Choroid plexus epithelial cell (primary cell): Measurements from ENCODE around the gene YIPF3.

Experiments used
- DNase-seq: peaks from one replicate; pipeline ENCODE4 v3.0.0-alpha.2; 2010; ENCODE audit warnings: low read depth
- H3K4me3 ChIP-seq: 2 replicates; pipeline ENCODE4 v1.5.1; 2011; ENCODE audit warnings: low read depth, mild to moderate bottlenecking, control low read depth, low read length, moderate library complexity
- TF ChIP-seq, protein P1 (sequence below): conservative IDR thresholded peaks from 2 replicates; pipeline ENCODE4 v1.5.1; 2011; ENCODE audit warnings: low read depth, mild to moderate bottlenecking, control low read depth, inconsistent platforms, low read length, moderate library complexity

Gene YIPF3

DNA sequence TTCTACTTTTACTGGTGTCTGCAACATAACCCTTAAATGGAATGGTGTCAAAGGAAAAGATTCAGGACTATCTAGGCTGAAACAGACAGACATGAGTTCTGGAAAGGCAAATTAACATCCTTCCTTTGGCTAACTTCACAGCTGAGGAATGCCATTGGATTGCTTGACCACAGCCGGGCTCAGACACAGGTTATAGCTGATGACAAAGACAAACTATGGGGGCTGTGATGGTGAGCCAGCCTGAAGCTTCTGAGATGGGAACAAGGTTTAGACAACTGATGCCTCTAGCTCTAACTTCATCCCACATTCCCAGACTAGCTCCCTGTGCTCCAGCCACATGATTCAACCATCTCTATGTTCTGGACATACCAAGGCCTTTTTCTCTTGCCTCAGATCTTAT, 15.5 kb upstream of the YIPF3 start:
- no peak for DNase-seq
- no peak overlapping the region for H3K4me3 ChIP-seq
- TF ChIP-seq, protein P1, sequence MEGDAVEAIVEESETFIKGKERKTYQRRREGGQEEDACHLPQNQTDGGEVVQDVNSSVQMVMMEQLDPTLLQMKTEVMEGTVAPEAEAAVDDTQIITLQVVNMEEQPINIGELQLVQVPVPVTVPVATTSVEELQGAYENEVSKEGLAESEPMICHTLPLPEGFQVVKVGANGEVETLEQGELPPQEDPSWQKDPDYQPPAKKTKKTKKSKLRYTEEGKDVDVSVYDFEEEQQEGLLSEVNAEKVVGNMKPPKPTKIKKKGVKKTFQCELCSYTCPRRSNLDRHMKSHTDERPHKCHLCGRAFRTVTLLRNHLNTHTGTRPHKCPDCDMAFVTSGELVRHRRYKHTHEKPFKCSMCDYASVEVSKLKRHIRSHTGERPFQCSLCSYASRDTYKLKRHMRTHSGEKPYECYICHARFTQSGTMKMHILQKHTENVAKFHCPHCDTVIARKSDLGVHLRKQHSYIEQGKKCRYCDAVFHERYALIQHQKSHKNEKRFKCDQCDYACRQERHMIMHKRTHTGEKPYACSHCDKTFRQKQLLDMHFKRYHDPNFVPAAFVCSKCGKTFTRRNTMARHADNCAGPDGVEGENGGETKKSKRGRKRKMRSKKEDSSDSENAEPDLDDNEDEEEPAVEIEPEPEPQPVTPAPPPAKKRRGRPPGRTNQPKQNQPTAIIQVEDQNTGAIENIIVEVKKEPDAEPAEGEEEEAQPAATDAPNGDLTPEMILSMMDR = no peak

DNA sequence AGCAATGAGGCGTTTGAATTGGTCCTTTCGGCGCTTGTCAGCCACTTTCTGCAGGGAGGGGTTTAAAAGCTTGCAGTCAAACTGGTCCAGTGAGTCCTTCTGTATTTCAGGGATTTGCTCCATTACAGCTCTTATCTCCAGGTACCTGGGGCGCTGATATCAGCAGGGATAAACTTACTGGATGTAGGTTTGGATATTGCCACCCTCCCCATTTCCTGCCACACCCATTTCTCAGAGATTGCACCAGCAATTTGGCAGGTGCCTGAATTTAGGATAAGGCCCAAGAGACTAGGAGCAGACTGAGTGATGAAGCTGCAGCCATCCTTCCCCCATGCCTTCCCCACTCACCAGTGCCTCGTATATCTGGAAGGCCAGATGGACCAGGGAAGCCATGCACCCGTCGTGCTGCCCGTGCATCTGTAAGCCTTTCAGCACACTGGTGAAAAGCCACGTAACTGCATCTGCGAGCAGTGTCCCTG, 7.8 kb upstream of the YIPF3 start:
- TF ChIP-seq, protein P1 = no peak
- DNase-seq = no peak
- no peak overlapping the region for H3K4me3 ChIP-seq

DNA sequence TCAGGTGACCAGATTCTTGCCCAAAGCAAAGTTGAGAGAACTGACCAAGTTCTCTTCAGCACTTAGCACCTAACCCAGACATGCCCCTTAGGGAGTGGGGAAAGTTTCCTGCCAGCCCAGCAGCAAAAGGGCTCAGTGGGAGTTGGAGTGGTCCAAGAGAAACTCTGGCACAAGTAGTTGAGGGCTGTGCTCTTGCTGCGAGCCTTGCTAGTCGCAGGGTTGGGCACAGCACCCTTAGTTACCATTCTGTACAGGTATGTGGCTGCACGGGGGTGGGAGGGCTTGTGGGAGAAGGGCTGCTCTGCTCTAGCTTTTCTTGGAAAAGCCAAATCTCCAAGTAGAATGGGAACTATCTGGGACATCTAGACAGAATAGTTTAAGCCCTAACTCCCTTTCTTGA, 6.6 kb upstream of the YIPF3 start:
- DNase-seq = no peak
- TF ChIP-seq, protein P1 = no peak
- no peak overlapping the region for H3K4me3 ChIP-seq

DNA sequence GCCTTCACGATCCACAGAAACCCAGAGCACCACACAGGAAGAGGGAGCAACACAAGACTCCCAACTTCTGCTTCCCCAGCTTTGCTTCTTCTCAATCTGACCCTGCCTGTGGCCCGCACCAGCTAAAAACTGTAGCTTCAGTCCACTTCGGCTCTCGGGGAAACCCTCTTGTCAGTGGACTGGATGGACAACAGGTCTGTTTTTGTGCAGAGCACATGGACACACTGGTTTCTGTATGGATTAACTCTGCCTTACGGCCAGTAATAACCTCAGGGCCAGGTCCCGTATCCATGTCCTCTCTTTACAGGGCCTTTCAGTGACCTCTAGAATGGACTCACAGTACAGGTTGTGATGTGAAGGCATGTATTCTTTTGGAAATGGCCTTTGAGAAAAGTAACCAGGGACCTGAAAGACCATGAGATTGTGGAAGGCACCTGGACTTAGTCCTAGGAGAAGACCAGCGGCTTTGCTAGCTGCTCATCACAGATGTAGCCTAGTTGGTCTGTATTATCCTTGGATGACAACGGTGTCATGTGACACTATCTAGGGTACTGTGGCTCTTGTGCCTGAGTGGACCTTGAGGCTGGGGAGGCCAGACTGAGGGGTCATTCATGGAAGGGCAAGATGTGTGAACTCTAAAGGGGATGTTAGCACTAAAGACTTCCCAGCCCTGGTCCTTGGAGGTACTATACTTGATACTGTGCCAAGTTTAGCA, 6.0 kb upstream of the YIPF3 start:
- TF ChIP-seq, protein P1 = no peak
- H3K4me3 ChIP-seq = no peak overlapping the region
- DNase-seq = no peak

DNA sequence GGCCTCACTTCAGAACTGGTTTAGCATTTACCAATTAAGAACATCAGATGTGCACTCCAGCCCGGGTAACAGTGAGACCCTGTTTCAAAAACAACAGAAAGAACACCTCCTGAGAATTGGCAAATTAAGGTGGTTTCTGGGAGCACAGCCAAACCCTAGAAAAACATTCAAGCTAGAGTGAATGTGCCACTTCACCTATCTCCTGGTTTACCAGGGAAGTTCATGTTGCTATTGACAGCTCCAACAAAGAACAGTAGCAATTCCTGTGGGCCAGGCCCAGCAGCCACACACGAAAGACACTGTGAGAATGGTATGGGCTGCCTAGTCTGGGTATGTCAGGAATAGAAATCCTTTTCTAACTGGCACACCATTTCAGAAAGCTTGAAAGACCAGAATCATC, 5.1 kb upstream of the YIPF3 start:
- TF ChIP-seq, protein P1 = no peak
- H3K4me3 ChIP-seq = no peak overlapping the region
- no peak for DNase-seq

DNA sequence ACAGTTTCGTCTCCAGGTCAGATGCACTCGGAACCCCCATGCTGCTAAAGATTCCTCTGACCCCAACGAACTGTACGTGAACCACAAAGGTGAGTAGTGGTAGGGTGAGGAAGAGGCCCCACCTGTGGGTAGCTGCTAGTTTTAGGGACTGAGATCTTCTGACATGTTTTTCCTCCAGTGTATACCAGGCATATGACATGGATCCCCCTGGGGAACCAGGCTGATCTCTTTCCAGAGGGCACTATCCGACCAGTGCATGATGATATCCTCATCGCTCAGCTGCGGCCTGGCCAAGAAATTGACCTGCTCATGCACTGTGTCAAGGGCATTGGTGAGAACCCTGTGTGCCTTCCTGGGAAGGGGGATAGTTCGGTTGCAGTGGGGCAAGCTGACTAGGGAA, 3.4 kb upstream of the YIPF3 start:
- no peak overlapping the region for H3K4me3 ChIP-seq
- TF ChIP-seq, protein P1 = no peak
- no peak for DNase-seq

DNA sequence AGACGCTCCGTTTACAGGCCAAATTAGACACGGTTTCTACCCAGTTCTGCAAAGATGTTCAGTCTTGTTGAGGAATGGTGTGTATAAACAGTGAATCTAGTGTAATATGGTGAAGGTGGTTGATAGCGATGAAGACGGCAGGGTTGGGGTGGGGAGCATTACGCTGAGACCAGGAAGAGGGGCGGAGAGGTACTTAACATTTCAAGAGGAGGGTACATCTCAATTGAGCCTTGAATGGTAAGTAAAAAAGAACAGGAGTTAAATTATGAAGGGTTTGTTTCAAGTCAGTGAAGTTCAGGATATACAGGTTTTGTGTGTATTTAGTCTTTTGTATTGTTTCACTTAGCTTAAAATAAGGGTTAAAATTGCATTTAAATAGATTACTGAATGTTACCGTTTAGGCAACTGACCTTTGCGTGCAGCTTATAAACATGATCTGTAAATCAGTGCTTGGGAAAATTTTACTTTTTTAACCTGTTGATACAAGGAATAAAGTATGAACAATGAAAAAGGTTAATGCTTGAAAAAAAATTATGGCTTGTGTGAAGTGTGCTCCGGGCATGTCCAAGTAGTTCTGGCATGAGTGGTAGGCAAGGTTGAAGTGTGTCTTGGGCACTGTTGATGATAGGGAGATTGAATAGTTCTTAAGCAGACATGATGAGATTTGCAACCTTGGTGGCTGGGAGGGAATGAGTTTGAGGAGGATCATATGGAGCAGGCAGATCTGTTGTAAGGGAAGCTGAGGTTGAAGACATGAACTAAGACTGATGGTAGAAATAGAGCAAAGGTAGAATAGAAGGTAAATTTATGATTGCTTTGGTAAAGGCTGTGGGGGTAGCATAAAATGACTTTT, 1.0 kb upstream of the YIPF3 start:
- TF ChIP-seq, protein P1 = no peak
- no peak for DNase-seq
- peak overlapping the region; percentile 98 for H3K4me3 ChIP-seq
